Parathyroid adenoma (tissue), 2 donors: ENCODE results near the gene ASGR1.

Experiments
- H2AFZ ChIP-seq: fragments of 300-600 bp; sonication (generic); one replicate; pipeline ENCODE4 v1.7.0; 2017; ENCODE audit warnings: antibody characterized with exemption, mild to moderate bottlenecking
- H3K27ac ChIP-seq: fragments of 300-600 bp; sonication (generic); one replicate; pipeline ENCODE4 v1.7.0; 2017
- H3K27me3 ChIP-seq: fragments of 300-600 bp; sonication (generic); one replicate; pipeline ENCODE4 v1.7.0; 2017; ENCODE audit warnings: low read length; ENCODE audit not compliant: control insufficient read depth, insufficient read depth
- H3K36me3 ChIP-seq: fragments of 300-600 bp; sonication (generic); one replicate; pipeline ENCODE4 v1.7.0; 2017; ENCODE audit warnings: low read length; ENCODE audit not compliant: control insufficient read depth, insufficient read depth
- H3K4me1 ChIP-seq: fragments of 300-600 bp; sonication (generic); one replicate; pipeline ENCODE4 v1.7.0; 2017; ENCODE audit warnings: control low read depth
- H3K4me2 ChIP-seq: fragments of 300-600 bp; sonication (generic); one replicate; pipeline ENCODE4 v1.7.0; 2017; ENCODE audit warnings: low read length
- H3K4me3 ChIP-seq: fragments of 300-600 bp; sonication (generic); one replicate; pipeline ENCODE4 v1.7.0; 2017; ENCODE audit warnings: low read depth, low read length
- H3K79me2 ChIP-seq: fragments of 300-600 bp; sonication (generic); one replicate; pipeline ENCODE4 v1.7.0; 2017; ENCODE audit warnings: control low read depth
- H3K9ac ChIP-seq: fragments of 300-600 bp; sonication (generic); one replicate; pipeline ENCODE4 v1.7.0; 2017; ENCODE audit warnings: mild to moderate bottlenecking
- H3K9me3 ChIP-seq: fragments of 300-600 bp; sonication (generic); one replicate; pipeline ENCODE4 v1.7.0; 2017; ENCODE audit warnings: low read length; ENCODE audit not compliant: control insufficient read depth
- TF ChIP-seq, protein P1 (sequence below): fragments of 300-600 bp; sonication (generic); IDR thresholded peaks from one replicate; pipeline ENCODE4 v1.7.0; 2017; ENCODE audit warnings: antibody characterized with exemption, mild to moderate bottlenecking
- donor health status: primary hyperparathyroidism.

The ASGR1 gene

GRCh38 chr17:7123844-7124243 lies 55.3 kb downstream of the ASGR1 start:
- H3K9ac ChIP-seq: no peak overlapping the region
- no peak overlapping the region for H2AFZ ChIP-seq
- no peaks in the 10 kb centered on the region for H3K79me2 ChIP-seq
- H3K4me1 ChIP-seq: no peaks in the 10 kb centered on the region
- no peak overlapping the region for H3K4me2 ChIP-seq
- H3K27me3 ChIP-seq: no peaks in the 10 kb centered on the region
- no peaks in the 10 kb centered on the region for H3K9me3 ChIP-seq
- no peak overlapping the region for H3K27ac ChIP-seq
- TF ChIP-seq, protein P1, sequence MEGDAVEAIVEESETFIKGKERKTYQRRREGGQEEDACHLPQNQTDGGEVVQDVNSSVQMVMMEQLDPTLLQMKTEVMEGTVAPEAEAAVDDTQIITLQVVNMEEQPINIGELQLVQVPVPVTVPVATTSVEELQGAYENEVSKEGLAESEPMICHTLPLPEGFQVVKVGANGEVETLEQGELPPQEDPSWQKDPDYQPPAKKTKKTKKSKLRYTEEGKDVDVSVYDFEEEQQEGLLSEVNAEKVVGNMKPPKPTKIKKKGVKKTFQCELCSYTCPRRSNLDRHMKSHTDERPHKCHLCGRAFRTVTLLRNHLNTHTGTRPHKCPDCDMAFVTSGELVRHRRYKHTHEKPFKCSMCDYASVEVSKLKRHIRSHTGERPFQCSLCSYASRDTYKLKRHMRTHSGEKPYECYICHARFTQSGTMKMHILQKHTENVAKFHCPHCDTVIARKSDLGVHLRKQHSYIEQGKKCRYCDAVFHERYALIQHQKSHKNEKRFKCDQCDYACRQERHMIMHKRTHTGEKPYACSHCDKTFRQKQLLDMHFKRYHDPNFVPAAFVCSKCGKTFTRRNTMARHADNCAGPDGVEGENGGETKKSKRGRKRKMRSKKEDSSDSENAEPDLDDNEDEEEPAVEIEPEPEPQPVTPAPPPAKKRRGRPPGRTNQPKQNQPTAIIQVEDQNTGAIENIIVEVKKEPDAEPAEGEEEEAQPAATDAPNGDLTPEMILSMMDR: no peak
- no peaks in the 10 kb centered on the region for H3K36me3 ChIP-seq
- H3K4me3 ChIP-seq: no peak overlapping the region
